GM12878 (cell line): Measurements from ENCODE around the gene MAN1B1. TPM values are rescaled to one million over a fixed set of nuclear protein-coding genes. Genes with fewer than 3 reads are reported as not detected.
"Not testable (repeated sequence)": the region's sequence is repeated elsewhere in the genome, so short reads cannot be mapped to it uniquely, and the experiment has no call there.

Experiments
- ATAC-seq: fragments of 200-7000 bp; cut with Tn5 transposase; 3 replicates; pipeline ENCODE4 v1.9.1; 2020; ENCODE audit warnings: mild to moderate bottlenecking, moderate library complexity
- BruUV-seq: library from RNA; stranded (reverse); fragments of 400-500 nt; replicated peaks from 2 replicates; lab custom pipeline; 2021; lab: Mats Ljungman, UMichigan
- CTCF ChIA-PET: fragments of 300-600 bp; sonication (Branson Sonifier 250); formaldehyde crosslinking; extraction: SDS; loops from one replicate; lab custom pipeline; 2021; ENCODE audit warnings: inconsistent platforms; lab: Yijun Ruan, JAX
- POLR2A ChIA-PET: fragments of 350-600 bp; formaldehyde crosslinking; extraction: SDS; loops from one replicate; lab custom pipeline; 2021; ENCODE audit warnings: inconsistent platforms; lab: Charles Lee
- RAD21 ChIA-PET: fragments of 300-600 bp; sonication (Branson Sonifier 250); formaldehyde crosslinking; loops from one replicate; lab custom pipeline; 2023; ENCODE audit warnings: antibody characterized with exemption; ENCODE audit not compliant: unreplicated experiment; lab: Charles Lee
- SMC1A ChIA-PET: fragments of 300-600 bp; sonication (Branson Sonifier 250); formaldehyde crosslinking; loops from one replicate; lab custom pipeline; 2023; ENCODE audit not compliant: unreplicated experiment, uncharacterized antibody; lab: Charles Lee
- DNase-seq: peaks from one replicate; pipeline ENCODE4 v3.0.0-alpha.2; 2011; ENCODE audit warnings: low read depth, low spot score
- FAIRE-seq: peaks from 3 replicates; lab custom pipeline; 2011; peaks lifted over from hg19 to GRCh38; lab: Jason Lieb, UNC
- H2AFZ ChIP-seq: 2 replicates; pipeline ENCODE4 v1.6.0; 2011; ENCODE audit warnings: low read depth, low read length, control low read depth; ENCODE audit not compliant: control insufficient read depth
- H3K27ac ChIP-seq: 2 replicates; pipeline ENCODE4 v1.5.1; 2011; ENCODE audit warnings: control low read depth; ENCODE audit not compliant: control insufficient read depth, insufficient read depth
- H3K27me3 ChIP-seq, 2 experiments: replicated peaks in 1 of 2; 2 replicates each; pipeline versions ENCODE4 v1.6.0 to v1.6.1; 2011; ENCODE audit warnings: low read length in 1 of 2; ENCODE audit not compliant: control insufficient read depth in 2 of 2, insufficient read depth in 2 of 2
- H3K36me3 ChIP-seq, 2 experiments: 2 replicates each; pipeline ENCODE4 v1.5.1; 2011; ENCODE audit warnings: low read length in 1 of 2; ENCODE audit not compliant: control insufficient read depth in 2 of 2, insufficient read depth in 2 of 2
- H3K4me1 ChIP-seq: 2 replicates; pipeline ENCODE4 v1.6.1; 2011; ENCODE audit warnings: mild to moderate bottlenecking, low read length, moderate library complexity, mixed read lengths; ENCODE audit not compliant: control insufficient read depth, insufficient read depth
- H3K4me2 ChIP-seq: 2 replicates; pipeline ENCODE4 v1.6.0; 2011; ENCODE audit warnings: control low read depth; ENCODE audit not compliant: control insufficient read depth, insufficient read depth
- H3K4me3 ChIP-seq: fragments of 200-600 bp; sonication (generic); 2 replicates; pipeline ENCODE4 v1.5.1; 2016
- H3K79me2 ChIP-seq: 2 replicates; pipeline ENCODE4 v1.6.0; 2011; ENCODE audit warnings: low read length; ENCODE audit not compliant: control insufficient read depth, insufficient read depth
- H3K9ac ChIP-seq: 2 replicates; pipeline ENCODE4 v1.8.0; 2011; ENCODE audit warnings: low read length, control low read depth, mixed read lengths; ENCODE audit not compliant: control insufficient read depth, insufficient read depth
- H3K9me3 ChIP-seq: replicated peaks from 3 replicates; pipeline ENCODE4 v1.5.1; 2011; ENCODE audit warnings: mild to moderate bottlenecking, low read length; ENCODE audit not compliant: control insufficient read depth, insufficient read depth
- H4K20me1 ChIP-seq: 2 replicates; pipeline ENCODE4 v1.6.0; 2011; ENCODE audit not compliant: control insufficient read depth, insufficient read depth
- ZNF217 ChIP-seq: fragments of 450-650 bp; IDR thresholded peaks from 2 replicates; pipeline ENCODE4 v1.6.1; 2017; ENCODE audit warnings: antibody characterized with exemption, mild to moderate bottlenecking
- ZNF384 ChIP-seq: IDR thresholded peaks from 2 replicates; pipeline ENCODE4 v1.6.1; 2012; ENCODE audit warnings: low read depth, mild to moderate bottlenecking, low read length, improper control_type of control experiment, borderline replicate concordance
- WGBS: methylation state at CpG from one replicate; pipeline ENCODE4 v1.1.6; 2016; ENCODE audit warnings: low lambda C conversion rate; ENCODE audit not compliant: insufficient replicate concordance, insufficient coverage; ENCODE audit errors: missing lambda C conversion rate; 5-methylcytosine and 5-hydroxymethylcytosine counted together
- in situ Hi-C: fragments of 300-500 bp; cut with MboI; formaldehyde crosslinking; loops from 9 replicates; pipeline ENCODE4 v1.14.3; 2018; ENCODE audit warnings: mixed read lengths
- intact Hi-C: fragments of 100-400 bp; cut with micrococcal nuclease; formaldehyde crosslinking; loops from one replicate; pipeline ENCODE4 v1.14.2; 2022; ENCODE audit not compliant: unreplicated experiment
- polyA plus RNA-seq, 11 experiments: library from polyadenylated mRNA; depleted of rRNA in 4 of 11; unstranded in 6 of 11; stranded (reverse) in 5 of 11; fragments of >200 nt; fragmentation: Nextera tagmentation in 4 of 11; fragmentation: Illumina TruSeq in 1 of 11; extraction: Ambion mirVana in 4 of 11; extraction: Trizol in 1 of 11; gene quantifications; 1 replicate in 1 of 11; 2 replicates in 10 of 11; pipeline versions ENCODE4 v1.2.1 to v1.2.3, GENCODE V29; 2011 to 2016; ENCODE audit warnings: inconsistent platforms in 2 of 11, missing spikeins in 2 of 11, low read depth in 1 of 11
- total RNA-seq, 4 experiments: library from RNA; depleted of rRNA in 3 of 4; stranded (reverse); fragments of >200 nt in 3 of 4; fragmentation: Illumina TruSeq in 1 of 4; extraction: Trizol in 1 of 4; gene quantifications; 2 replicates each; pipeline versions ENCODE4 v1.2.1 to v1.2.3, GENCODE V29; 2013 to 2021
- TF ChIP-seq, protein P1 (sequence below): fragments of 450-650 bp; IDR thresholded peaks from 2 replicates; pipeline ENCODE4 v1.6.1; 2016; ENCODE audit warnings: mild to moderate bottlenecking, moderate library complexity, borderline replicate concordance

Gene MAN1B1
- total and polyA plus RNA-seq, 10 of the 15 experiments (the other 5 are each of a cell fraction or from before 2014, with no cell fraction given), result 0.71 to 34.1 (median 22.7) TPM

DNA sequence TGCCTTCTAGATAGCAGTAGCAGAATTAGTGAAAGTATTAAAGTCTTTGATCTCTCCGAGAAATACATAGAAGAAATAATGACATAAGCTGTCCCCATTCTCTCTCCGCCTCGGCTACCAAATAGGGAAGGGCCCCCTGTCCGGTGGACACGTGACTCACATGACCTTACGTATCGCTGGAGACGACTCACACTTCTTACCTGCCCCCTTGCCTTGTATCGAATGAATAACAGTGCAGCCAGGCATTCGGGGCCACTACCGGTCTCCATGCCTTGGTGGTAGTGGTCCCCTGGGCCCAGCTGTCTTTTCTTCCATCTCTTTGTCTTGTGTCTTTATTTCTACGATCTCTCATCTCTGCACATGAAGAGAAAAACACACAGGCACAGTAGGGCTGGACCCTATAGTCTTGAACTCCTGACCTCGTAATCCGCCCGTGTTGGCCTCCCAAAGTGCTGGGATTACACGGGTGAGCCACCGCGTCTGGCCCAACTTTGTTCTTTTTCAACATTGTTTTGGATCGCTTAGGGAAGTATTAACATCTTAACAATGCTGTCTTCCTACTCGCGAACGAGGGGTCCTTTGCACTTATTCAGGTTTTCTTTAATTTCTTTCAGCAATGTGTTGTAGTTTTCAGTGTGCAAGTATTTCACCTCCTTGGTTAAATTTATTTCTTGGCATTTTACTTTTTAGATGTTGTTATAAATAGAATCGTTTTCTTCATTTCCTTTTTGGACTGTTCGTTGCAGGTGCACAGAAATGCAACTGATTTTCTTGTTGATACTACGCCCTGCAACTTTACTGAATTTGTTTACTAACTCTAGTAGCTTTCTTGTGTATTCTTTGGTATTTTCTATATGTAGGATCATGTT, 35.4 kb downstream of the MAN1B1 start (continued):
- TF ChIP-seq, protein P1, sequence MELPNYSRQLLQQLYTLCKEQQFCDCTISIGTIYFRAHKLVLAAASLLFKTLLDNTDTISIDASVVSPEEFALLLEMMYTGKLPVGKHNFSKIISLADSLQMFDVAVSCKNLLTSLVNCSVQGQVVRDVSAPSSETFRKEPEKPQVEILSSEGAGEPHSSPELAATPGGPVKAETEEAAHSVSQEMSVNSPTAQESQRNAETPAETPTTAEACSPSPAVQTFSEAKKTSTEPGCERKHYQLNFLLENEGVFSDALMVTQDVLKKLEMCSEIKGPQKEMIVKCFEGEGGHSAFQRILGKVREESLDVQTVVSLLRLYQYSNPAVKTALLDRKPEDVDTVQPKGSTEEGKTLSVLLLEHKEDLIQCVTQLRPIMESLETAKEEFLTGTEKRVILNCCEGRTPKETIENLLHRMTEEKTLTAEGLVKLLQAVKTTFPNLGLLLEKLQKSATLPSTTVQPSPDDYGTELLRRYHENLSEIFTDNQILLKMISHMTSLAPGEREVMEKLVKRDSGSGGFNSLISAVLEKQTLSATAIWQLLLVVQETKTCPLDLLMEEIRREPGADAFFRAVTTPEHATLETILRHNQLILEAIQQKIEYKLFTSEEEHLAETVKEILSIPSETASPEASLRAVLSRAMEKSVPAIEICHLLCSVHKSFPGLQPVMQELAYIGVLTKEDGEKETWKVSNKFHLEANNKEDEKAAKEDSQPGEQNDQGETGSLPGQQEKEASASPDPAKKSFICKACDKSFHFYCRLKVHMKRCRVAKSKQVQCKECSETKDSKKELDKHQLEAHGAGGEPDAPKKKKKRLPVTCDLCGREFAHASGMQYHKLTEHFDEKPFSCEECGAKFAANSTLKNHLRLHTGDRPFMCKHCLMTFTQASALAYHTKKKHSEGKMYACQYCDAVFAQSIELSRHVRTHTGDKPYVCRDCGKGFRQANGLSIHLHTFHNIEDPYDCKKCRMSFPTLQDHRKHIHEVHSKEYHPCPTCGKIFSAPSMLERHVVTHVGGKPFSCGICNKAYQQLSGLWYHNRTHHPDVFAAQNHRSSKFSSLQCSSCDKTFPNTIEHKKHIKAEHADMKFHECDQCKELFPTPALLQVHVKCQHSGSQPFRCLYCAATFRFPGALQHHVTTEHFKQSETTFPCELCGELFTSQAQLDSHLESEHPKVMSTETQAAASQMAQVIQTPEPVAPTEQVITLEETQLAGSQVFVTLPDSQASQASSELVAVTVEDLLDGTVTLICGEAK, result 0 out of 2 replicates have a peak, but pooled peaks have one; percentile 38

DNA sequence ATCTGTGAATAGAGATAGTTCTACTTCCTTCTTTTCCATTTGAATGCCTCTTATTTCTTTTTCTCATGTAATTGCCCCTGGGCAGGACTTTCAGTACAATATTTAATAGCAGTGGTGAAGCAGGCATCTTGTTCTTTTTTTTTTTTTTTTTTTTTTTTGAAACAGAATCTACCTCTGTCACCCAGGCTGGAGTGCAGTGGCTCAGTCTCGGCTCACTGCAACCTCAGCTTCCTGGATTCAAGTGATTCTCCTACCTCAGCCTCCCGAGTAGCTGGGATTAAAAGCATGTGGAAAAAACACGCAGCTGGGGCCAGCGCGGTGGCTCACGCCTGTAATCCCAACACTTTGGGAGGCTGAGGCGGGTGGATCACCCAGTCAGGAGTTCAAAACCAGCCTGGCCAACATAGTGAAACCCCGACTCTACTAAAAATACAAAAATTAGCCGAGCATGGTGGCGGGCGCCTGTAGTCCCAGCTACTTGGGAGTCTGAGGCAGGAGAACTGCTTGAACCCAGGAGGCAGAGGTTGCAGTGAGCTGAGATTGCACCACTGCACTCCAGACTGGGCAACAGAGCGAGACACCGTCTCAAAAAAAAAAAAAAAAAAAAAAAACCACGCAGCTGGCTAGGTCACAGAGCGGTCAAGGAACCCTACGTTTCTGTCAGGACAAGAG, 36.1 kb downstream of the MAN1B1 start:
- Histone ChIP-seq H3K79me2 (peaks cover 14% of the 10 kb centered on the region), H3K4me1 (peaks cover 41% of the 10 kb centered on the region), H3K4me3 (0 out of 2 replicates have a peak overlapping the region, but pooled peaks have one; percentile 3), H3K4me2 (peak overlapping the region; percentile 58), H3K27ac (peak overlapping the region; percentile 47)
- in situ Hi-C loops, result loop anchor here (5.0 kb wide), 1 partner anchor 104 kb away; the partner anchor contains the start of genes CYSRT1 and RNF224
- H3K9ac ChIP-seq, H4K20me1 ChIP-seq, H3K27me3 ChIP-seq, BruUV-seq, FAIRE-seq, H3K9me3 ChIP-seq, H2AFZ ChIP-seq, DNase-seq, H3K36me3 ChIP-seq: not testable (repeated sequence)
- ATAC-seq, result peak; percentile 54
- intact Hi-C loops, result loop anchor here (2.0 kb wide), 1 partner anchor 78 kb away; the partner anchor contains the start of gene TPRN
- TF ChIP-seq ZNF217 (0 out of 2 replicates have a peak, but pooled peaks have one; percentile 22), ZNF384 (peak; percentile 36; the same call in 1 of the 2 replicates)
- RAD21 ChIA-PET, result interaction anchor here (0.7 to 2.9 kb wide), 7 partner anchors 27 to 118 kb away, joined by 3 to 26 read pairs (median 5); partner anchors contain the start of genes CYSRT1, RNF208, RNF224 and TUBB4B
- CTCF ChIA-PET, result interaction anchor here (0.8 to 2.6 kb wide), 10 partner anchors 27 to 114 kb away, joined by 3 to 16 read pairs (median 3); partner anchors contain the start of genes CYSRT1 and RNF224
- SMC1A ChIA-PET, result interaction anchor here (0.8 to 2.6 kb wide), 3 partner anchors 8 to 117 kb away, joined by 3 to 14 read pairs (median 4); no protein-coding TSS in a partner anchor
- POLR2A ChIA-PET, result interaction anchor here (0.5 to 2.6 kb wide), 12 partner anchors 28 to 333 kb away, joined by 3 to 18 read pairs (median 4); partner anchors contain the start of genes TMEM210 and TUBB4B
- WGBS, result 16% methylated on average over 14 of the region's 16 CpGs
